Progenitor cell of endocrine pancreas (in vitro differentiated cells): ENCODE data around the gene PTPN12. TPM values are rescaled to one million over a fixed set of nuclear protein-coding genes. Genes with fewer than 3 reads are reported as not detected.

ENCODE experiments used
- DNase-seq: peaks from one replicate; pipeline ENCODE4 v3.0.0; 2021; ENCODE audit warnings: low spot score; ENCODE audit not compliant: unreplicated experiment
- H3K27ac Mint-ChIP-seq: 2 replicates; pipeline ENCODE4 v1.8.0; 2021; ENCODE audit warnings: mild to moderate bottlenecking, moderate library complexity, mixed read lengths
- H3K27me3 Mint-ChIP-seq: 2 replicates; pipeline ENCODE4 v1.8.0; 2021; ENCODE audit warnings: mixed read lengths
- H3K36me3 Mint-ChIP-seq: 2 replicates; pipeline ENCODE4 v1.8.0; 2022; ENCODE audit warnings: mixed read lengths; ENCODE audit not compliant: insufficient read depth
- H3K4me1 Mint-ChIP-seq: 2 replicates; pipeline ENCODE4 v1.8.0; 2021; ENCODE audit warnings: low read depth, mixed read lengths
- H3K4me3 Mint-ChIP-seq: 2 replicates; pipeline ENCODE4 v1.8.0; 2021; ENCODE audit warnings: low read depth, mild to moderate bottlenecking, moderate library complexity, mixed read lengths
- H3K9me3 Mint-ChIP-seq: 2 replicates; pipeline ENCODE4 v1.8.0; 2021; ENCODE audit warnings: low read depth, mixed read lengths
- total RNA-seq: library from RNA; stranded (reverse); gene quantifications from 2 replicates; pipeline ENCODE4 v1.2.1, GENCODE V29; 2021
- TF ChIP-seq, protein P1 (sequence below): fragments of 200-600 bp; sonication (generic); IDR thresholded peaks from one replicate; pipeline ENCODE4 v1.5.0; 2021; ENCODE audit warnings: antibody characterized with exemption, mild to moderate bottlenecking; ENCODE audit not compliant: unreplicated experiment

Gene PTPN12
- total RNA-seq, 1 donor from 2014 or later: 140 TPM

DNA sequence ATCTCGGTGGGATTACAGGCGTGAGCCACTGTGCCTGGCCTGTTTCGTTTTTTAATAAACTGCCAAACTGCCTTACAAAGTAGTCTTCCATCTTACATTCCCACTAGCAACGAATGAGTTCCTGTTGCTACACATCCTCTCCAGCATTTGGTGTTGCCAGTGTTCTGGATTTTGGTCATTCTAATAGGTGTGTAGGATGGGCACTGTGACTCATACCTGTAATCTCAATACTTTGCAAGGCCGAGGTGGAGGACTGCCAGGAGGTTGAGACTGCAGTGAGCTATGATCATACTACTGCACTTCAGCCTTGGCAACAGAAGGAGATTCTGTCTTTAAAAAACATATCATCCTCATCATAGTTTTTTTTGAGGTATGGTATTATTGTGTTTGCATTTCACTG, 137.8 kb downstream of the PTPN12 start:
- Mint-ChIP-seq H3K4me3 (no peak overlapping the region), H3K36me3 (peaks cover 4% of the 10 kb centered on the region), H3K27ac (peak overlapping the region; percentile 30), H3K9me3 (no peaks in the 10 kb centered on the region), H3K4me1 (peaks cover 3% of the 10 kb centered on the region), H3K27me3 (no peaks in the 10 kb centered on the region)
- TF ChIP-seq, protein P1, sequence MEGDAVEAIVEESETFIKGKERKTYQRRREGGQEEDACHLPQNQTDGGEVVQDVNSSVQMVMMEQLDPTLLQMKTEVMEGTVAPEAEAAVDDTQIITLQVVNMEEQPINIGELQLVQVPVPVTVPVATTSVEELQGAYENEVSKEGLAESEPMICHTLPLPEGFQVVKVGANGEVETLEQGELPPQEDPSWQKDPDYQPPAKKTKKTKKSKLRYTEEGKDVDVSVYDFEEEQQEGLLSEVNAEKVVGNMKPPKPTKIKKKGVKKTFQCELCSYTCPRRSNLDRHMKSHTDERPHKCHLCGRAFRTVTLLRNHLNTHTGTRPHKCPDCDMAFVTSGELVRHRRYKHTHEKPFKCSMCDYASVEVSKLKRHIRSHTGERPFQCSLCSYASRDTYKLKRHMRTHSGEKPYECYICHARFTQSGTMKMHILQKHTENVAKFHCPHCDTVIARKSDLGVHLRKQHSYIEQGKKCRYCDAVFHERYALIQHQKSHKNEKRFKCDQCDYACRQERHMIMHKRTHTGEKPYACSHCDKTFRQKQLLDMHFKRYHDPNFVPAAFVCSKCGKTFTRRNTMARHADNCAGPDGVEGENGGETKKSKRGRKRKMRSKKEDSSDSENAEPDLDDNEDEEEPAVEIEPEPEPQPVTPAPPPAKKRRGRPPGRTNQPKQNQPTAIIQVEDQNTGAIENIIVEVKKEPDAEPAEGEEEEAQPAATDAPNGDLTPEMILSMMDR: no peak
- no peak for DNase-seq

DNA sequence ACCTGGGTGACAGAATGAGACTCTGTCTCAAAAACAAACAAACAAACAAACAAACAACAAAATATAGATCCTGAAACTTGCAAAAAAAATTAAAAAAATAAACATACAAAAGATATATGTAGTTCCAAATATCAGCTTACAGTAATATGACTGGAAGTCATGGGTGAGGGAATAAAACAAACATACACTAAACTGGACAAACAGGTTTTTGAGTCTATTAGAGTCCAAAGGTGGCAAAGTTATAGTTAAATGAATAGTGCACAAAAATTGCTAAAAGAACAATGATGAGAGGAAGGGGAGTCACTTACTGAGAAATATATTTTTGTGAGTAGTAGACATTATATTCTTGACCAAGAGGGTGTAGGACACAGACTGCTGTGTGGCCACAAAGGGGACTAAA, 142.5 kb downstream of the PTPN12 start:
- TF ChIP-seq, protein P1: no peak
- H3K4me1 Mint-ChIP-seq: peaks cover 7% of the 10 kb centered on the region
- no peaks in the 10 kb centered on the region for H3K9me3 Mint-ChIP-seq
- peaks cover 23% of the 10 kb centered on the region for H3K36me3 Mint-ChIP-seq
- H3K4me3 Mint-ChIP-seq: no peak overlapping the region
- no peaks in the 10 kb centered on the region for H3K27me3 Mint-ChIP-seq
- peak overlapping the region; percentile 5 for H3K27ac Mint-ChIP-seq
- no peak for DNase-seq

- peak overlapping the region; percentile 7 for H3K27ac Mint-ChIP-seq
- DNase-seq: no peak
- peaks cover 10% of the 10 kb centered on the region for H3K4me1 Mint-ChIP-seq
- no peaks in the 10 kb centered on the region for H3K27me3 Mint-ChIP-seq
- H3K9me3 Mint-ChIP-seq: no peaks in the 10 kb centered on the region
- no peak overlapping the region for H3K4me3 Mint-ChIP-seq
- TF ChIP-seq, protein P1: no peak
- H3K36me3 Mint-ChIP-seq: peaks cover 23% of the 10 kb centered on the region
Observed at GRCh38 chr7:77680266-77680665, 143.2 kb downstream of the PTPN12 start.

GRCh38 chr7:77684030-77684429, 146.9 kb downstream of the PTPN12 start:
- TF ChIP-seq, protein P1: no peak
- H3K9me3 Mint-ChIP-seq: no peaks in the 10 kb centered on the region
- no peak for DNase-seq
- H3K36me3 Mint-ChIP-seq: peaks cover 30% of the 10 kb centered on the region
- H3K27ac Mint-ChIP-seq: peak overlapping the region; percentile 51
- H3K4me3 Mint-ChIP-seq: no peak overlapping the region
- H3K27me3 Mint-ChIP-seq: no peaks in the 10 kb centered on the region
- peaks cover 27% of the 10 kb centered on the region for H3K4me1 Mint-ChIP-seq

DNA sequence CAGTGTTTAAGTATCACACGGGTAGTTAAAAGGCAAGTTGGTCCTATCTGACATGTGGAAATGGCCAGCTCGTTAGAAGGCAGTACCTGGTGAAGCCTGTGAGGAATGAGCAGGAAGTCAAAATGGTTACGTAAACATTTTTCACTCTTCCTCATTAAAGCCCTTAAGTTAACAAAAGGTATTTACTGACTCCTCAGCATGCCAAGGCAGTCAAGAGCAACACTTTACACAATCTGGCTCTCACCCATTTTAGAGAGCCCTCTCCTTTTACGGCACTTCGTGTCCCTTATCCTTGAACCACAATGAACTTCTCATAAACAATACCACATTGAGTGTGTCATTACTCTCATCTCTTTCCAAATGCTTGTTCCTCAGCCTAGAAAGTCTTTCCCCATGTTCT, 148.1 kb downstream of the PTPN12 start:
- DNase-seq: no peak
- no peaks in the 10 kb centered on the region for H3K27me3 Mint-ChIP-seq
- peak overlapping the region; percentile 2 for H3K4me3 Mint-ChIP-seq
- peaks cover 26% of the 10 kb centered on the region for H3K4me1 Mint-ChIP-seq
- H3K9me3 Mint-ChIP-seq: no peaks in the 10 kb centered on the region
- peak overlapping the region; percentile 33 for H3K27ac Mint-ChIP-seq
- H3K36me3 Mint-ChIP-seq: peaks cover 29% of the 10 kb centered on the region
- TF ChIP-seq, protein P1: no peak
